NT2/D1 (cell line): ENCODE data around the gene B3GNT3.

ENCODE experiments used
- SUZ12 ChIP-seq: IDR thresholded peaks from 2 replicates; pipeline ENCODE4 v1.6.1; 2011; ENCODE audit not compliant: insufficient read length, insufficient read depth; ENCODE audit errors: extremely low read depth
- YY1 ChIP-seq: IDR thresholded peaks from 2 replicates; pipeline ENCODE4 v1.6.1; 2011; ENCODE audit not compliant: insufficient read length, insufficient read depth

GRCh38 chr19:17775245-17775927, 19.6 kb upstream of the B3GNT3 start:
- TF ChIP-seq SUZ12 (no peak), YY1 (no peak)
